ENCODE data around the gene AMH.
"Not testable (repeated sequence)": the region's sequence is repeated elsewhere in the genome, so short reads cannot be mapped to it uniquely, and the experiment has no call there.

AMH gene

DNA sequence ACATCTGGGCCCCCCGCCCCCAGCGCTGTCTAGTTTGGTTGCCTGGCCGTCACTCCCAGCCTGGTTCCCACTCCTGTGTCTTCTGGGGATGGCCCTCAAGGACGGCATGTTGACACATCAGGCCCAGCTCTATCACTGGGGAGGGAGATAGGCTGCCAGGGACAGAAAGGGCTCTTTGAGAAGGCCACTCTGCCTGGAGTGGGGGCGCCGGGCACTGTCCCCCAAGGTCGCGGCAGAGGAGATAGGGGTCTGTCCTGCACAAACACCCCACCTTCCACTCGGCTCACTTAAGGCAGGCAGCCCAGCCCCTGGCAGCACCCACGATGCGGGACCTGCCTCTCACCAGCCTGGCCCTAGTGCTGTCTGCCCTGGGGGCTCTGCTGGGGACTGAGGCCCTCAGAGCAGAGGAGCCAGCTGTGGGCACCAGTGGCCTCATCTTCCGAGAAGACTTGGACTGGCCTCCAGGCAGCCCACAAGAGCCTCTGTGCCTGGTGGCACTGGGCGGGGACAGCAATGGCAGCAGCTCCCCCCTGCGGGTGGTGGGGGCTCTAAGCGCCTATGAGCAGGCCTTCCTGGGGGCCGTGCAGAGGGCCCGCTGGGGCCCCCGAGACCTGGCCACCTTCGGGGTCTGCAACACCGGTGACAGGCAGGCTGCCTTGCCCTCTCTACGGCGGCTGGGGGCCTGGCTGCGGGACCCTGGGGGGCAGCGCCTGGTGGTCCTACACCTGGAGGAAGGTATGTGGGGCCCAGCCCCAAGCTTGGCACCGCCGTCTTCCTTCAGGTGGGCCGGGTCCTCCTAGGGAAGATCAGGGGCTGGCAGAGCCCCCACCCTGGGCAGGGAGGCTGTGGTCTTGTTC lies at the start of gene AMH:
Gene AMH (plus strand): TSS at position 314 of the 857 bp plus-strand sequence. CDS start 10 bp downstream, at position 324.
- DNase-seq = no peak

DNA sequence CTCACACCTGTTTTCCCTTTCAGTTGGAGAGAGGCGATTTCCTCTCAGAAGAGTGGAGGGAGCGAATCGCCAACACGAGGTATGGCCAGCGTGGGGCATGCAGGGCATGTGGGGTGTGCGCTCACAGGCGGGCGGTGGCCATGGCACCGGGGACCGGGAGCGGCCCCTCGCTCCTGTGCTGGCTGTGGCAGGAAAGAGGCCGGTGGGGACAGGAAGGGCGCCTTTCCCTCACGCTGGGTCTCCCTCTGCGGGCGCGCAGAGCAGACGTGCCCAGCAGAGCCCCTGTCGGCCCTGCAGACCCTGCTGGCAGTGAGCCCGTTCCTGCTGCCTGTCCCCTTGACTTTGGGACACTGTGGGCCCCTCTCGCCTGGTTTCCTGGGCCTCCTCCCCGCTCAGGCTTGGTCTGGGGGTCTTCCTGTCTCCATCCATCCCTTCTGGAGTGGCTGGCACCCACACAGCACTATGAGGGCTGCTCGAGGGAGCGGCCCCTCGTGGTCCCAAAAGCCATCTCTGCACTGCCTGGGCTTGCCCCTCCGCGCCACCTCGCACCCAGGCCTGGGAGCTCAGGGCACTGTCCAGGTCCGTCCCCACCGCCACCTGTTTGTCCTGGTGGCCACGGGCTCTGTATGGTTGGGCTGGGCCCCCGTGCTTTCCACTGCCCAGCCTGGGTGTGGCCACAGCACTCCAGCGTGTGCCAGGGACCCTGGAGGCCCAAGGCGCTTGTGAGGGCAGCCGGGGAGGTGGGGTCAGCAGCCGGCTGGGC lies 49.1 kb upstream of the AMH start:
- no peak for DNase-seq

DNA sequence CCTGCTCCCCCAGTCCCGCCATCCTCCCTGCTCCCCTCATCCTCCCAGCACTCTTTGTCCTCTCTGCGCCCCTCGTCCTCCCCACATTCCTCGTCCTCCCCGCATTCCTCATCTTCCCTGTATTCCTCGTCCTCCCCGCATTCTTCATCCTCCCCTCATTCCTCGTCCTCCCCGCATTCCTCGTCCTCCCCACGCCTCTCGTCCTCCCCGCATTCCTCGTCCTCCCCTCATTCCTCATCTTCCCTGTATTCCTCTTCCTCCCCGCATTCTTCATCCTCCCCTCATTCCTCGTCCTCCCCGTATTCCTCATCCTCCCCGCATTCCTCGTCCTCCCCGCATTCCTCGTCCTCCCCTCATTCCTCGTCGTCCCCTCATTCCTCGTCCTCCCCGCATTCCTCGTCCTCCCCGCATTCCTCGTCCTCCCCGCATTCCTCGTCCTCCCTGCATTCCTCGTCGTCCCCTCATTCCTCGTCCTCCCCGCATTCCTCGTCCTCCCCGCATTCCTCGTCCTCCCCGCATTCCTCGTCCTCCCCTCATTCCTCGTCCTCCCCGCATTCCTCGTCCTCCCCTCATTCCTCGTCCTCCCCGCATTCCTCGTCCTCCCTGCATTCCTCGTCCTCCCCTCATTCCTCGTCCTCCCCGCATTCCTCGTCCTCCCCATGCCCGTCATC lies 48.4 kb upstream of the AMH start:
- DNase-seq = not testable (repeated sequence)

DNA sequence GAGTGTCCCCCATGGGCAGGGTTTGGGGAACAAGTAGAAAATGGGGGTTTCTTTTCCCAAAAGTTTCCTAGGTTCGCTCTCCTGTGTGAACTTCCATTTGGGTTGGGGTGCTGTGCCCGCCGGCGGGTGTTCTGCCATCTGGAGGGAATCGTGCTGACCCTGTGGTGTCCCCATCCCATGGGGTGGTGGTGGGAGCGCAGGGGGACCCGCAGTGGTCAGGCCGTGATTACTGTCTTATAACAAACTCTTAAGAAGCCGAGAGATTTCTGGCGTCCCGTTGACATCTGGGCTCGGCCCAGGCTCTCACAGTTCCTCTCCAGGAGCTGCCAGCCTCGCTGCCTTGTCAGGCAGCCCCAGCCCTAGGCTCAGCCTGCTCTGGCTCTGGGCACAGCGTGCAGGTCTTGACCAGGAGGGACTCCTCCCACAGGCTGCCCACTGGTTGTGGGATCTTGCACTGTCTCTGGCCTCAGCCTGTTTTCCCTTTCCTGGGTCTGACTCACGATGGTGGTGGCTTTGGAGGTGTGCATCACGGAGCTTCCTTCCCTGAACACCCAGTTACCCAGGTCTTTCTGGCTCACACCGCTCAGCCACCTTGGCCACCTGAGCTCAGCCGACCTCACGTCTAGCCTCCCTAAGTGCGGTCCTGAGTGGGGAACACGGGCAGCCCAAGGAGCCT lies 47.5 kb upstream of the AMH start:
- no peak for DNase-seq

DNA sequence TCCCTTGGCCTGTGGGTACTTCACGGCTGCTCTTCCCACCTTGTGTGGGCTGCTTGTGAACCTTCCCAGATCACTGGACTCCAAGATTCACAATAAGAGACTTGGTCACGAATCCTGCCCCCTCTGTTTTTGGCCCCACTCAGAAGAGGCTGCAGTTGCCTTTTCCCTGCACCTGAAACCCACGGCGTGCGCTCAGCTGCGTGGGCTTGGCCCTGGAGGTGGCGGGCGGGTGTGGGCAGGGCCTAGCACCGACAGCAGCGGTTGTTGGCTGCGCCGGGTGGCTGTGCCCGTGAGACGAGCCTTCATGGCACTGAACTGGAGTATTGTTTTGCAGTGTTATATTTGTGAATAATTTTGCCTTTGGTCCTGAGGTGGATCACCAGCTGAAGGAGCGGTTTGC lies 46.8 kb upstream of the AMH start:
- DNase-seq = no peak

DNA sequence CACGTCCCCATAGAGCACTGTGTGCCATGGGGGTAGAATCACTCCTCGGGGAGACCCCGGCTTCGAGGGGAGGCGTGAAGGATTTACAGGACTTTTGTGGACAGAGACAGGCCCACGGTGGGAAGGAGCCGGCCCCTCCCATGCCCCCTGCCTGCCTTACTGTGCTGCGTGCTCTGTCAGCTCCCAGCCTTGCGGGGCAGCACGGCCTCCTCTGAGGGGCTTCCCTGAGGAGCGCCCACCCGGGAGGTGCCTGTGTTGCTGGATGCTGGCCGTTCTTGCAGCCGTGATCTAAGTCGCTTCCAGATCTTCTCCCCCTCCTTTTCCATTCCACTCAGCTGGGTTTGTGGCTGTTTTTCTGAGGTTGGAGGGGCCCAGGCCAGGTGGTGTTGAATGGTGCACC lies 42.1 kb upstream of the AMH start:
- DNase-seq = no peak

DNA sequence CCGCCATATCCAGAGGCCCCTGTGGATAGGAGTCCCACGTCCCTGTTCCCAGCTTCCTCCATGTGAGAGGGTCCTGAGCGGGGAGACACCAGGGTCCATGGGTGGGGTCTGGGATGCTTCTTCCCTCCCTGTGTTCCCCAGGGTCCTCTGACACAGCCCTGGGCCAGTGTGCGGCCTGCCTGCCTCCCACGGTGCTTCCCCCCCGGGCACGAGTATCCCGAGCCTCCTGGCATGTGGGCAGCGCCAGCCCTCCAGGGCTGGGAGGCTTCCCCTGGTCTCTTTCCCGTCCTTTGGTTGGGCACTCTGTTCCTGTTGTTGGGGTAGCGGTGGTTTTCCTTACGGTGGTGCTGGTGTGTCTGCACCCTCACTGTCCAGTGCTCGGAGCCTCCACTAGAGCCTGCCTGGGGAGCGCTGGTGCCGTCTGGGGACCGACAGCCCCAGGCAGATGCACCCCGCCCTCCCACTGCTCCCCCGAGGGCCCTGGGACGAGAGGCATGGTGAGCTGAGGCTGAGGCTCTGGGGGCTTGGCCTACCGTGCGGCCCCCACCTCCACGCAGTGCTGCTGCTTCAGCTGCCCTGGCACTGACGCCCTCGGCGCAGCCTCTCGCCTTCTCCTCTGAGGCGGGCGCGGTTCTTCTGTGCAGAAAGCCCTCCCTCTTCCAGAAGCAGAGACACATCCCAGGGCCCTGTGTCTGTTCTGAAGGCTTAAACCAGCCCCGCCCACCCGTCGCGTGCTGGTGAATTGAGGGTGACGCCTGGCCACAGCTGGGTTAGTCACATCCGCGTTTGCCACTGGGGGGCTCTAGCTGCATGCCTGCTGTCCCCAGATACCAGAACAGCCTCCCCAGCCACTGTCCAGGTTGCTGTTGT lies 40.9 kb upstream of the AMH start:
- DNase-seq = no peak

DNA sequence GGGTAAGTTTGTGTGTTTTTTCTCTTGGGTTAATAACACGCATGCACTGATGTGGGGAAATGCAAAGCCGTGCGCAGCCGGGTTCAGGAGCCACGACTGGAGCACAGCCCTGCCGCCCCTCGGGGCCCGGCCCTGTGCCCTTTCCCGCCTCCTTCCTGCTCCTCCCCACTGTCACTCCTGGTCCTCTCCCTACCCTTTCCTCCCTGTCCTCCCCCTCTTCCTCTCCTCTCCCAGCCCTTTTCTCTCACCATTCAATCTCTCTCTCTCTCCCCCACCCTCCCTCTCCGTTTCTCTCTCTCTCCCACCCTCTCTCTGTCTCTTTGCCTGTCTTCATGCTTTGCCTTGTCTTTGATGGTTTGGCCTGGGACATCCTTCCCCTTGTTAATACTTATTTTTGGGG lies 40.1 kb upstream of the AMH start:
- no peak for DNase-seq

DNA sequence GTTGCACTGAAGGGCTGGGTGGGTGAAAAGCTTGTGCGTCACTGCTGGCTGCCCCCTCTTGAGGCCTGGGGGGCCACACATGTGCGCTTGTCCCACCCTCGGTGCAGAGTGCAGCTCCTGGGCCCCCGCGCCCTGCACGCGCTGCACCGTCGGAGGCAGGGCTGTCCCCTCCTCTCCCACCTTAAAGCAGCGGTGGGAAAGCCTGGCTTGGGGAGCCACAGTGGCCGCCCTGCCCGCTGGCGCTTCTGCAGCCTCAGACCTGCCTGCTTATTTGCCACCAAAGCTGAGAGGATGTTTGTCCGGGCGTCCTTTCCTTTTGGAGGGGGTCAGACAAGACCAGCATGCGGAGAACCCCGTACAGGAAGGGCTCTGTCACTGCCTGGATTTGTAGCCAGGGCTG lies 39.7 kb upstream of the AMH start:
- no peak for DNase-seq

DNA sequence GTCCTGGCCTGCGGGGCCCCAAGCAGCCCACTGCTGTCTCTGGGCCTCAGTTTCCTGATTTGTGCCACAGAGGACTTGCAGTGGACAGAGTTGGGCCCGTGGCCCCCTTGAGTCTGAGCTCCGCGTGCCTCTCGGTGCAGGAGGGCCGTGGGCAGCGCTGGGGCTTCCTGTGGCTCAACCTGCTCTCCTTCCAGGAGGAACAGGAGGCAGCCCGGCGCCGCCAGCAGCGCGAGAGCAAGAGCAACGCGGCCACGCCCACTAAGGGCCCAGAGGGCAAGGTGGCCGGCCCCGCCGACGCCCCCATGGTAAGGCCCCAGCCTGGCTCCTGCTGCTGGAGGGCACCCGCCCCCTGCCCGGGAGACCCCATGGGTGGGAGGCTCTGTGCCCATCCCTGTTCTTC lies 38.9 kb upstream of the AMH start:
- DNase-seq = no peak

DNA sequence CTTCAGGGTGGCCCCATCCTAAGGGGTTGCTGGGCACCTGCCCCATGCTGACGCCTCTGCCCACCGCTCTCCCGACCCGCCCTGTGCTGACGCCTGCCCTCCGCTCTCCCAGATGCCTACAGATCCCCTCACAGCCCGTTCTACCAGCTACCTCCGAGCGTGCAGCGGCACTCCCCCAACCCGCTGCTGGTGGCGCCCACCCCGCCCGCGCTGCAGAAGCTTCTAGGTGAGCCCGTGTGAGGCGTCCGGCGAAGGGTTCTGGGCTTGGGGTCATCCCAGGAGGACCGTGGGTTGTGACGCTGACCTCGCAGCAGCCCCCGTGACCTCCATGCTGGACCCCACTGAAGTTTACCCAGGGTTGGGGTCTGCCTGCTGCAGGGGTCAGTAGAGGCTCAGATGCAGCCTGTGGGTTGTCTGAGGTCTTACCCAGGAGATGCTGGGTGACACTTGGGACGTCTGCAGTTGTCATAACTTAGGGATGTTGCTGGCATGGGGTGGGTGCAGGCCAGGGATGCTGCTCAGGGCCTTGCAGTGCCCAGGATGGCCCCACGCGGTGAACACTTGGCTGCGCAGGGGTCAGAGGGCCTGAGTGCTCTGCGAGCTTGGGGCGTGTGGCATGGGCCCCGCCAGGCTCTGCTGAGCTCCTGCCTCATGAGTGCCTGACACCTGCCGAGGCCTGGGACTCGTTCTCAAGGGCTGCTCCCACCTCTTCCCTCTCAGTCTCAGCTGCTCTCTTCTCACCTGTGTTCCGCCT lies 38.0 kb upstream of the AMH start:
- DNase-seq = no peak

DNA sequence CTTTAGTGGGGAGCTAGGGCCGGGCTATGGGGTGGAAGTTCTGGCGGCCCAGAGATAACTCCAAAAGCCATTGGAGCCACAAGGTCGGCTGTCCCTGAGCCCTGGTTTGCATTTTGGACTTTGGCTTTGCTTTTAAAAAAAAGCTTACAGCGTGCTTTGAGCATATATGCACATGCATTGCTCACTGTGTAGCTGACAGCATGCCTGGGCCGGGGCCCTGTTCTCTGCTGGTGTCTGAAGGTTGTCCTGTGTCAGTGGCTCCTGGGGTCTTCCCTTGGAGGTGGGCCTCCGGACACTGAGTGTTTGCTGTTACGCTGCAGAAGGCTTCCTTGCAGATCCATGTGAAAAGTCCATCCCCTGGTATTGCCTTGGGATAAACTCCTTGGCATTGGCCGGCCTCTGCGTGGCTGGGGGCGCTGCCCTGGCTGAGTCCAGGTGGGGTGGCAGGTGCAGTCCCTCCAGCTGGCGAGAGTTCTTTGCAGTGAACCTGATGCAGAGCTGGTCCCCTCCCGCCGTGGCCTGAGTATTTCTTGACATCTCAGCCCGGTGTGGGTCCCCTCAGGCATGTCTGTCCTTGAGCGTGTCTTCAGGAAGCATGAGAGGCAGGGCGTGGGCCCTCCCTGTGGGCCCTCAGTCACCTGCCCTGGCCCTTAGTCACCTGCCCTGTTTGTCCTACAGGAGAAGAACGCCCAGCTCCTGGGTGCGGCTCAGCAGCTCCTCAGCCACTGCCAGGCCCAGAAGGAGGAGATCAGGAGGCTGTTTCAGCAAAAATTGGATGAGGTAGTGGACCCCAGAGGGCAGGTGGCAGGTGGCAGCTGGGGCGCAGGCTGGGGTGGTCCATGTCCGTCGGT lies 36.0 kb upstream of the AMH start:
- no peak for DNase-seq

DNA sequence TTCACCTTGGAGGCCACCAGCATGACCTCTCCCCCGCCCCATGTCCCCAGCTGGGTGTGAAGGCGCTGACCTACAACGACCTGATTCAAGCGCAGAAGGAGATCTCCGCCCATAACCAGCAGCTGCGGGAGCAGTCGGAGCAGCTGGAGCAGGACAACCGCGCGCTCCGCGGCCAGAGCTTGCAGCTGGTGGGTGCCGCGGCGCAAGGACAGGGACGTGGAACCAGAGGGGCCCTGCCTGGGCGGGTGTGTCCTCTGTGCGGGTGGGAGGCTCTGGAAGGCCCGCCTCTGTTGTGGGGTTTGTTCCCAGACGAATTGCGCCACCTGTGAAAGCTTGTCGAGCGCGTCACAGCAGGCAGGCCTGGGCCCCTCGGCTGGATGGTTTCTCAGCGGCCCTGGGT lies 35.3 kb upstream of the AMH start:
- no peak for DNase-seq

DNA sequence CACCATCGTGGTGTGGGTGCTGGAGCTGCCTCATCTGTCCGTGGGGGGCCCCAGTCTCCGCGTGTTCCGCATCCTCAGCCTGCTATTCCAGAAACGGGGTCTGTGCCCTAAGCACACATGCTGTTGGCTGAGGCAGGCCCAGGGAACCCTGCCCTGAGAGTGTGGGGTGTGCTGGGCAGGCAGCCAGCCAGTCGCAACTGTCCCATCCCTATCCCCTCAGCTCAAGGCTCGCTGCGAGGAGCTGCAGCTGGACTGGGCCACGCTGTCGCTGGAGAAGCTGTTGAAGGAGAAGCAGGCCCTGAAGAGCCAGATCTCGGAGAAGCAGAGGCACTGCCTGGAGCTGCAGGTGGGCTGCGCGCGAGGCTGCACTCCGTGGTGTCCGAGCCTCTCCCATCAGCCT lies 34.9 kb upstream of the AMH start:
- DNase-seq = no peak

DNA sequence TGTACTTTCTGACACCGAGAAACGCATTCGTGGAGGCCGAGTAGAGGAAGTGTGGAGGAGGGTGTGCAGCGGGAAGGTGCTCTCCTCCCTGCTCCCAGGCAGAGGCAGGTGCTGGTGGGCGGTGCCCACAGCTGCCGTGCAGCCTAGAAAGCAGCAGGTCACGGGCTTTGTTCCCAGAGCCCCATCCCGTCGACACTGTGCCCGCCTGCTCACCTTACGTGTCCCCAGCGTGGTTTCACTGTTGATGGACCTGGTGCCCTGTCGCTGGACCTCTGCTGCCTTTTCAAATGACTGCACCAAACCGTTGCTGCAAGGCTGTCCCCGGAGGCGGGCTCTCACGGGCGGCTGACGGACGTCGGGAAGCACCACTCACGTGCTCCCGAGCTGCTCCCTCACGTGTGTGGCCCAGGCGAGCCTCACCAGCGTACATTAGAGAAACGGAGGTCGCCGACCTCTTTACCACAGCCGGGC lies 33.8 kb upstream of the AMH start:
- DNase-seq = peak; percentile 55

DNA sequence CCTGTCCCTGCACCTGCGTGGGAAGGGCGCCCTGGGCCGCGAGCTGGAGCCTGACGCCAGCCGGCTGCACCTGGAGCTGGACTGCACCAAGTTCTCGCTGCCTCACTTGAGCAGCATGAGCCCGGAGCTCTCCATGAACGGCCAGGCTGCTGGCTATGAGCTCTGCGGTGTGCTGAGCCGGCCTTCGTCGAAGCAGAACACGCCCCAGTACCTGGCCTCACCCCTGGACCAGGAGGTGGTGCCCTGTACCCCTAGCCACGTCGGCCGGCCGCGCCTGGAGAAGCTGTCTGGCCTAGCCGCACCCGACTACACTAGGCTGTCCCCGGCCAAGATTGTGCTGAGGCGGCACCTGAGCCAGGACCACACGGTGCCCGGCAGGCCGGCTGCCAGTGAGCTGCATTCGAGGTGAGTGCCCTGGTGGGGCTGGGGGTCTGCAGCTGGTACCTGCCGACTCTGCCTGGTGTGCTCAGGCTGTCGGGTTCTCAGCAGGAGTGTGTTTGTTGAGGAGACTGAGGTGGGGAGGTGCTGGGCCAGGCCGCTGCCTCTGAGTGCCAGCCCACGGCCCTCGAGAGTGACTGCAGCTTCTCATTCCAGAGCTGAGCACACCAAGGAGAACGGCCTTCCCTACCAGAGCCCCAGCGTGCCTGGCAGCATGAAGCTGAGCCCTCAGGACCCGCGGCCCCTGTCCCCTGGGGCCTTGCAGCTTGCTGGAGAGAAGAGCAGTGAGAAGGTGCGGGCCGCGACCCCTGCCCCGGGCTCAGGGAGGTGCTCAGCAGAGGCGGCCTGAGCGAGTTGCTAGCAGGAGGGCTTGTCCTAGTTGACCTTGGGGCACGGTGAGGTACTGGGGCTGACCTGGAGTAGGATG lies 32.5 kb upstream of the AMH start:
- no peak for DNase-seq

DNA sequence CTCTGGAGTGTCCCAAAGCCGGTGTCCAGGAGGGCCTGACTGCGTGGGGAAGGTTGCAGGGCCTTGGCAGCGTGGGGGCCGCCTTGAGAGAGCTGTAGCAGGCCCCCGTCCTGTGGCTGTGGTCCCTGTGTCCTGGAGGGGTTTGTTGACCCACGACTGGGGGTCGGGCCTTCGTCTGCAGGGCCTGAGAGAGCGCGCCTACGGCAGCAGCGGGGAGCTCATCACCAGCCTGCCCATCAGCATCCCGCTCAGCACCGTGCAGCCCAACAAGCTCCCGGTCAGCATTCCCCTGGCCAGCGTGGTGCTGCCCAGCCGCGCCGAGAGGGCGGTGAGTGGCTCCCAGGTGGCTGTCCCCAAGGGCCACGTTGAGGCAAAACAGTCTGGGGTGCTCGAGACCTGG lies 31.5 kb upstream of the AMH start:
- DNase-seq = no peak

DNA sequence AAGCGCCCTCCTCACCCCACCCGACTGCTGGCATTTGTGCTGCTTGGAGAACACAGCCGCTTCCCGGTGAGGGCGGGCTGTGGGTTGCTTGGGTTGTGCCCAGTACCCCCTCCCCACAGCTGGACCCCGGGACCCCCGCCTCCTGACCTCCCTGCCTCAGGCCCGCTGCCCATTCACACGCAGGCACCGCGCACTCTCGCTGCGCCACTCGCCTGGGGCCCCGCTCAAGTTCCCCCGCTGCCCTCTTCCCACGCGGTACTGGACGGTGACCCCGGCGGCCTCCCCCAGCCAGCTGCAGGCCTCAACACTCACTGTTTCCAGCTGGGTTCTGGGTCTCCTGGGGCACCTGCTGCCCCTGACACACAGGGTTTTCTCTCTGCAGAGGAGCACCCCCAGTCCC lies 29.4 kb upstream of the AMH start:
- DNase-seq = no peak

DNA sequence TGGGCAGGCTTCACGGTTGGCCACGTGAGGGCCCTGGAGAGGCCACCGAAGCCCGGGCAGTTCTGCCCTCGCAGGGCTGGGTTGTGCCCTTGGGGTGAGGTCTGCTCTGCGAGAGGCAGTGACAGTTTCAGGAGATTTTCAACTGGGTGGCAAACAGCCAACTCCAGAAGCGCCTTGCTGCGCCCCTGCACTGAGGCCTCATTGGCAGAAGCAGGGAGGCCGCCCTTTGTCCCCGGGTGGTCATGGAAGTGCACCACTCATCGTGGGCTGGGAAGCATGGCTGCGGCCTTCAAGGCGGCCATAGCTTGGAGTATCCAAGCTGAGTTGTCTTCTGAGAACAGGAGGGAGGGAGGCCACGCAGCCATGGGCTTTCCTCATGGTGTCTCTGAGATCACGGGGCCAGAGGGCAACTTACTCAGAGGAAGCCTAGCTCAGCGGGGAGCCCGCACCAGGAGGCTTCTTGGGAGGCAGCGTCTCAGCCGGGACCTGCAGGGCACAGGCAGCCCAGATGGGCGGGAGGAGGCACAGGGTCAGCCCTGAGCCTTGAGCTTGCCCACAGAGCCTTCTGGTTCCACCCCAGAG lies 27.8 kb upstream of the AMH start:
- DNase-seq = no peak
